ENCODE data around the gene MT1H. TPM values are rescaled to one million over a fixed set of nuclear protein-coding genes. Genes with fewer than 3 reads are reported as not detected.
"Not testable (repeated sequence)": the region's sequence is repeated elsewhere in the genome, so short reads cannot be mapped to it uniquely, and the experiment has no call there.

Gene MT1H
- total RNA-seq, 1 experiment from 2014 or later: not detected

GRCh38 chr16:56711862-56712261 is 42.2 kb downstream of the MT1H start:
- ChIA-PET POLR2A (no interaction called here), CTCF (no interaction called here)
- DNase-seq (ENCODE audit: unreplicated experiment): no peak
- Mint-ChIP-seq H3K36me3 (ENCODE audit: insufficient read depth, unreplicated experiment) (no peaks in the 10 kb centered on the region), H3K4me1 (ENCODE audit: insufficient read depth, unreplicated experiment) (no peaks in the 10 kb centered on the region), H3K4me3 (ENCODE audit: unreplicated experiment) (no peak overlapping the region), H3K27ac (ENCODE audit: low read depth, unreplicated experiment) (no peak overlapping the region), H3K27me3 (ENCODE audit: insufficient read depth, unreplicated experiment) (no peaks in the 10 kb centered on the region), H3K9me3 (ENCODE audit: unreplicated experiment) (no peaks in the 10 kb centered on the region)
- intact Hi-C loops (cut with micrococcal nuclease): no loop called here
- TF ChIP-seq CTCF (IDR thresholded peaks at IDR 0.05; ENCODE audit: unreplicated experiment): no peak
- BruUV-seq (replicated peaks): no TSS peak

- no peaks in the 10 kb centered on the region for H3K27me3 Mint-ChIP-seq (ENCODE audit: insufficient read depth, unreplicated experiment)
- CTCF ChIA-PET: interaction anchor here (0.6 kb wide), 1 partner anchor 20 kb away, joined by 4 read pairs; no protein-coding TSS in a partner anchor
- POLR2A ChIA-PET: no interaction called here
- TF ChIP-seq CTCF (IDR thresholded peaks at IDR 0.05; ENCODE audit: unreplicated experiment): no peak
- no peaks in the 10 kb centered on the region for H3K9me3 Mint-ChIP-seq (ENCODE audit: unreplicated experiment)
- no peaks in the 10 kb centered on the region for H3K36me3 Mint-ChIP-seq (ENCODE audit: insufficient read depth, unreplicated experiment)
- no peak for DNase-seq (ENCODE audit: unreplicated experiment)
- H3K27ac Mint-ChIP-seq (ENCODE audit: low read depth, unreplicated experiment): no peak overlapping the region
- BruUV-seq (replicated peaks): no TSS peak
- H3K4me3 Mint-ChIP-seq (ENCODE audit: unreplicated experiment): no peak overlapping the region
- no peaks in the 10 kb centered on the region for H3K4me1 Mint-ChIP-seq (ENCODE audit: insufficient read depth, unreplicated experiment)
- intact Hi-C loops (cut with micrococcal nuclease): no loop called here
Observed at GRCh38 chr16:56713794-56714193, 44.2 kb downstream of the MT1H start.

- TF ChIP-seq CTCF (IDR thresholded peaks at IDR 0.05; ENCODE audit: unreplicated experiment): no peak
- intact Hi-C loops (cut with micrococcal nuclease): no loop called here
- no TSS peak for BruUV-seq (replicated peaks)
- Mint-ChIP-seq H3K9me3 (ENCODE audit: unreplicated experiment) (no peaks in the 10 kb centered on the region), H3K4me1 (ENCODE audit: insufficient read depth, unreplicated experiment) (no peaks in the 10 kb centered on the region), H3K4me3 (ENCODE audit: unreplicated experiment) (no peak overlapping the region), H3K36me3 (ENCODE audit: insufficient read depth, unreplicated experiment) (no peaks in the 10 kb centered on the region), H3K27me3 (ENCODE audit: insufficient read depth, unreplicated experiment) (no peaks in the 10 kb centered on the region), H3K27ac (ENCODE audit: low read depth, unreplicated experiment) (no peak overlapping the region)
- POLR2A ChIA-PET: interaction anchor here (0.9 kb wide), 1 partner anchor 32 kb away, joined by 3 read pairs; no protein-coding TSS in a partner anchor
- no peak for DNase-seq (ENCODE audit: unreplicated experiment)
- CTCF ChIA-PET: interaction anchor here (0.6 to 2.8 kb wide), 3 partner anchors 13 to 151 kb away, joined by 4 to 20 read pairs (median 4); no protein-coding TSS in a partner anchor
Observed at GRCh38 chr16:56715126-56715525, 45.5 kb downstream of the MT1H start.

- Mint-ChIP-seq H3K36me3 (ENCODE audit: insufficient read depth, unreplicated experiment) (no peaks in the 10 kb centered on the region), H3K4me3 (ENCODE audit: unreplicated experiment) (no peak overlapping the region), H3K9me3 (ENCODE audit: unreplicated experiment) (no peaks in the 10 kb centered on the region), H3K27ac (ENCODE audit: low read depth, unreplicated experiment) (no peak overlapping the region), H3K4me1 (ENCODE audit: insufficient read depth, unreplicated experiment) (no peaks in the 10 kb centered on the region), H3K27me3 (ENCODE audit: insufficient read depth, unreplicated experiment) (no peaks in the 10 kb centered on the region)
- BruUV-seq (replicated peaks): no TSS peak
- DNase-seq (ENCODE audit: unreplicated experiment): no peak
- TF ChIP-seq CTCF (IDR thresholded peaks at IDR 0.05; ENCODE audit: unreplicated experiment): no peak
- intact Hi-C loops (cut with micrococcal nuclease): no loop called here
- ChIA-PET POLR2A (interaction anchor here (1.2 kb wide), 1 partner anchor 13 kb away, joined by 6 read pairs; no protein-coding TSS in a partner anchor), CTCF (interaction anchor here (0.7 to 2.8 kb wide), 5 partner anchors 14 to 452 kb away, joined by 3 to 20 read pairs (median 4); no protein-coding TSS in a partner anchor)
Observed at GRCh38 chr16:56716761-56717160, 47.1 kb downstream of the MT1H start.

GRCh38 chr16:56717532-56717931 is 47.9 kb downstream of the MT1H start:
- H3K4me3 Mint-ChIP-seq (ENCODE audit: unreplicated experiment); H3K36me3 Mint-ChIP-seq (ENCODE audit: insufficient read depth, unreplicated experiment); DNase-seq (ENCODE audit: unreplicated experiment); H3K27me3 Mint-ChIP-seq (ENCODE audit: insufficient read depth, unreplicated experiment); H3K27ac Mint-ChIP-seq (ENCODE audit: low read depth, unreplicated experiment); intact Hi-C loops (cut with micrococcal nuclease); BruUV-seq (replicated peaks); H3K9me3 Mint-ChIP-seq (ENCODE audit: unreplicated experiment); H3K4me1 Mint-ChIP-seq (ENCODE audit: insufficient read depth, unreplicated experiment): not testable (repeated sequence)
- ChIA-PET CTCF (interaction anchor here (0.7 to 2.8 kb wide), 4 partner anchors 15 to 451 kb away, joined by 3 to 20 read pairs (median 4); no protein-coding TSS in a partner anchor), POLR2A (interaction anchor here (0.5 to 1.2 kb wide), 2 partner anchors 12 to 35 kb away, joined by 3 to 6 read pairs; partner anchors contain the start of gene MT1X)

Measured in MCF 10A (cell line).